Fibroblast of lung (primary cell): ENCODE data around the gene TGOLN2. TPM values are rescaled to one million over a fixed set of nuclear protein-coding genes. Genes with fewer than 3 reads are reported as not detected.
"Not testable (repeated sequence)": the region's sequence is repeated elsewhere in the genome, so short reads cannot be mapped to it uniquely, and the experiment has no call there.

Experiments used
- DNase-seq, 2 donors: peaks; one replicate each; pipeline versions ENCODE4 v3.0.0 to v3.0.0-alpha.2; 2010; ENCODE audit warnings: low read depth in 2 of 2
- H2AFZ ChIP-seq: 2 replicates; pipeline ENCODE4 v1.5.1; 2012; ENCODE audit warnings: low read length, control low read depth, inconsistent platforms
- H3K27ac ChIP-seq: 2 replicates; pipeline ENCODE4 v1.5.1; 2011; ENCODE audit warnings: low read length, control low read depth; ENCODE audit not compliant: insufficient read depth
- H3K27me3 ChIP-seq: 2 replicates; pipeline ENCODE4 v1.5.1; 2011; ENCODE audit warnings: mild to moderate bottlenecking, low read length; ENCODE audit not compliant: control insufficient read depth, insufficient read depth
- H3K36me3 ChIP-seq: 2 replicates; pipeline ENCODE4 v1.5.1; 2011; ENCODE audit warnings: low read length; ENCODE audit not compliant: control insufficient read depth, insufficient read depth
- H3K4me1 ChIP-seq: 2 replicates; pipeline ENCODE4 v1.5.1; 2011; ENCODE audit warnings: low read length; ENCODE audit not compliant: control insufficient read depth, insufficient read depth; ENCODE audit errors: extremely low read depth
- H3K4me2 ChIP-seq: 2 replicates; pipeline ENCODE4 v1.5.1; 2011; ENCODE audit warnings: low read length, control low read depth; ENCODE audit not compliant: insufficient read depth; ENCODE audit errors: extremely low read depth
- H3K4me3 ChIP-seq, 4 experiments: fragments of 200-600 bp in 1 of 4; sonication (generic) in 1 of 4; replicated peaks in 1 of 4; 2 replicates each; pipeline ENCODE4 v1.5.1; 2011 to 2016; ENCODE audit warnings: low read length in 4 of 4, low read depth in 3 of 4, mild to moderate bottlenecking in 3 of 4, control low read depth in 2 of 4, inconsistent platforms in 1 of 4, mixed read lengths in 1 of 4; ENCODE audit not compliant: insufficient read depth in 1 of 4; ENCODE audit errors: control extremely low read depth in 1 of 4
- H3K79me2 ChIP-seq: 2 replicates; pipeline ENCODE4 v1.5.1; 2012; ENCODE audit warnings: mild to moderate bottlenecking, low read length, inconsistent platforms; ENCODE audit not compliant: control insufficient read depth, insufficient read depth
- H3K9ac ChIP-seq: 2 replicates; pipeline ENCODE4 v1.5.1; 2011; ENCODE audit warnings: mild to moderate bottlenecking, low read length, control low read depth; ENCODE audit not compliant: insufficient read depth
- H3K9me3 ChIP-seq: 2 replicates; pipeline ENCODE4 v1.5.1; 2012; ENCODE audit warnings: low read depth, low read length; ENCODE audit not compliant: control insufficient read depth, insufficient read depth
- H4K20me1 ChIP-seq: 2 replicates; pipeline ENCODE4 v1.5.1; 2011; ENCODE audit warnings: low read length; ENCODE audit not compliant: control insufficient read depth, insufficient read depth; ENCODE audit errors: extremely low read depth
- CTCF ChIP-seq, 2 donors: IDR thresholded peaks in 1 of 2; conservative IDR thresholded peaks in 1 of 2; 1 replicate in 1 of 2; 2 replicates in 1 of 2; pipeline ENCODE4 v1.5.1; 2011 to 2012; ENCODE audit warnings: low read length in 2 of 2, control low read depth in 1 of 2, inconsistent platforms in 1 of 2, low read depth in 1 of 2, mild to moderate bottlenecking in 1 of 2
- EZH2 ChIP-seq: IDR thresholded peaks from 2 replicates; pipeline ENCODE4 v1.5.1; 2012; ENCODE audit warnings: low read length, control low read depth, mild to moderate bottlenecking; ENCODE audit errors: missing control alignments
- polyA plus RNA-seq, 2 donors: library from polyadenylated mRNA; depleted of rRNA in 1 of 2; stranded (reverse) in 1 of 2; unstranded in 1 of 2; fragments of >200 nt; gene quantifications; 2 replicates each; pipeline ENCODE4 v1.2.1, GENCODE V29; 2011 to 2012; ENCODE audit warnings: missing spikeins in 1 of 2
- total RNA-seq: library from RNA; depleted of rRNA; stranded (reverse); fragments of >200 nt; gene quantifications from 2 replicates; pipeline ENCODE4 v1.2.1, GENCODE V29; 2014

Gene TGOLN2
- total and polyA plus RNA-seq, 2 donors (not counting 1 experiment from before 2014, with no cell fraction given), result 112 to 130 TPM

- no peaks in the 10 kb centered on the region for H3K4me1 ChIP-seq
- H4K20me1 ChIP-seq, result no peaks in the 10 kb centered on the region
- no peak overlapping the region for H3K4me3 ChIP-seq
- H3K9ac ChIP-seq, result no peak overlapping the region
- H2AFZ ChIP-seq, result no peak overlapping the region
- no peaks in the 10 kb centered on the region for H3K79me2 ChIP-seq
- no peak overlapping the region for H3K4me2 ChIP-seq
- peaks cover 2% of the 10 kb centered on the region for H3K27me3 ChIP-seq
- no peak for DNase-seq
- H3K36me3 ChIP-seq, result peaks cover 12% of the 10 kb centered on the region
- H3K27ac ChIP-seq, result no peak overlapping the region
- H3K9me3 ChIP-seq, result no peaks in the 10 kb centered on the region
- TF ChIP-seq CTCF (conservative IDR thresholded peaks at IDR 0.05 in 1 of 2, IDR thresholded peaks at IDR 0.05 in 1 of 2; ENCODE audit: low read depth in 1 of 2, low read length in 2 of 2) (no peak), EZH2 (no peak)
These were observed 16.7 kb upstream of the TGOLN2 start for GRCh38 chr2:85344356-85344954.

GRCh38 chr2:85343207-85343895 is 15.6 kb upstream of the TGOLN2 start:
- DNase-seq, H3K9me3 ChIP-seq: not testable (repeated sequence)

GRCh38 chr2:85342156-85342555 is 14.4 kb upstream of the TGOLN2 start:
- no peaks in the 10 kb centered on the region for H3K4me1 ChIP-seq
- no peak for TF ChIP-seq CTCF (conservative IDR thresholded peaks at IDR 0.05 in 1 of 2, IDR thresholded peaks at IDR 0.05 in 1 of 2; ENCODE audit: low read depth in 1 of 2, low read length in 2 of 2)
- no peaks in the 10 kb centered on the region for H3K79me2 ChIP-seq

More at GRCh38 chr2:85343207-85343895, 15.6 kb upstream of the TGOLN2 start:
- H4K20me1 ChIP-seq, H3K79me2 ChIP-seq, H3K4me3 ChIP-seq, H3K4me2 ChIP-seq, H3K27ac ChIP-seq, H2AFZ ChIP-seq, H3K4me1 ChIP-seq, H3K36me3 ChIP-seq, H3K9ac ChIP-seq, H3K27me3 ChIP-seq: not testable (repeated sequence)

More at GRCh38 chr2:85342156-85342555, 14.4 kb upstream of the TGOLN2 start:
- Histone ChIP-seq H4K20me1 (no peaks in the 10 kb centered on the region), H3K27ac (no peak overlapping the region), H2AFZ (no peak overlapping the region), H3K27me3 (peaks cover 6% of the 10 kb centered on the region), H3K4me2 (no peak overlapping the region), H3K4me3 (no peak overlapping the region), H3K9me3 (no peaks in the 10 kb centered on the region), H3K36me3 (peaks cover 8% of the 10 kb centered on the region), H3K9ac (no peak overlapping the region)
- DNase-seq, result no peak
